Stimulated activated CD8-positive, alpha-beta memory T cell treated with anti-CD3 and anti-CD28 coated beads, Interleukin-12 subunit alpha, Interleukin-12 subunit beta, amount 100 ng/mL, for 24 hours (primary cell): Measurements from ENCODE around the gene MYL6B.
"Not testable (repeated sequence)": the region's sequence is repeated elsewhere in the genome, so short reads cannot be mapped to it uniquely, and the experiment has no call there.

Source experiments
- DNase-seq: peaks from one replicate; pipeline ENCODE4 v3.0.0-alpha.2; 2020; ENCODE audit errors: extremely low read depth

Gene MYL6B

GRCh38 chr12:56165369-56165768 lies 13.0 kb downstream of the MYL6B start:
- DNase-seq, result no peak

- DNase-seq, result no peak
Measured at GRCh38 chr12:56169229-56169759, 16.9 kb downstream of the MYL6B start.

GRCh38 chr12:56172839-56173238 lies 20.5 kb downstream of the MYL6B start:
- no peak for DNase-seq

GRCh38 chr12:56178347-56178746 lies 26.0 kb downstream of the MYL6B start:
- DNase-seq, result no peak

GRCh38 chr12:56186957-56187356 lies 34.6 kb downstream of the MYL6B start:
- no peak for DNase-seq

- DNase-seq, result no peak
Measured at GRCh38 chr12:56188131-56188777, 35.9 kb downstream of the MYL6B start.

- no peak for DNase-seq
Measured at GRCh38 chr12:56188778-56189098, 36.4 kb downstream of the MYL6B start.

- DNase-seq, result peak; percentile 71
Measured at GRCh38 chr12:56189099-56189917, 36.9 kb downstream of the MYL6B start, which contains the start of gene SMARCC2. SMARCC2 (minus strand) TSS chr12:56189483; CDS start chr12:56189461, 22 bp downstream.

- DNase-seq, result peak; percentile 55
Measured at GRCh38 chr12:56189918-56190694, 37.7 kb downstream of the MYL6B start.

GRCh38 chr12:56190695-56191155 lies 38.3 kb downstream of the MYL6B start:
- no peak for DNase-seq

- no peak for DNase-seq
Measured at GRCh38 chr12:56192582-56192981, 40.2 kb downstream of the MYL6B start.

- no peak for DNase-seq
Measured at GRCh38 chr12:56193025-56193578, 40.7 kb downstream of the MYL6B start.

- DNase-seq, result not testable (repeated sequence)
Measured at GRCh38 chr12:56196818-56197550, 44.6 kb downstream of the MYL6B start.

- DNase-seq, result no peak
Measured at GRCh38 chr12:56197921-56198635, 45.7 kb downstream of the MYL6B start.

- no peak for DNase-seq
Measured at GRCh38 chr12:56198836-56199235, 46.4 kb downstream of the MYL6B start.

- no peak for DNase-seq
Measured at GRCh38 chr12:56202366-56202765, 50.0 kb downstream of the MYL6B start.

GRCh38 chr12:56202838-56203237 lies 50.5 kb downstream of the MYL6B start:
- DNase-seq, result no peak

GRCh38 chr12:56204275-56204674 lies 51.9 kb downstream of the MYL6B start:
- no peak for DNase-seq

GRCh38 chr12:56205445-56205844 lies 53.1 kb downstream of the MYL6B start:
- no peak for DNase-seq

GRCh38 chr12:56206452-56207166 lies 54.2 kb downstream of the MYL6B start:
- no peak for DNase-seq
